IPS DF 4.7 (cell line): ENCODE measurements around the gene SYT12.

ENCODE experiments used
- DNase-seq: peaks from one replicate; pipeline ENCODE4 v3.0.0-alpha.2; 2013; ENCODE audit warnings: low spot score; ENCODE audit errors: extremely low read depth

The SYT12 gene

GRCh38 chr11:67027943-67028542 is 5.1 kb downstream of the SYT12 start:
- DNase-seq, result no peak

DNA sequence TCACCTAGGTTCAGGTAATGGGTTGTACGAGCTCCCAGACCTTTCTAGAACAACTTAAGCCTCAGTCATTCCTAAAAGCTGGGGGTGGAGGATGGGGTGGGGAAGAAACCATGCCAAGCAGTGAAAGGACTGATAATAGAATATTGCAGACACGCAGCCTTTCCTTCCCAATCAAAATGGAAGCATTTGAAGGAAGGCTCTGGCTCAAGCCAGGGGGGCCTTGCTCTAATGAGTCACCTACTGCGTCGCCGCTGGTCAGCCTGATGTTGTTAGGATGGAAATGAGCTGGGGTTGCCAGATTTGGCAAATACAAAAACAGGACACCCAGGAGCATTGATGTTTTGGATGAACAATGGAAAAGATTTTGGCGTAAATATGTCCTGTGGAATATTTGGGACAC is 6.2 kb downstream of the SYT12 start:
- no peak for DNase-seq

DNA sequence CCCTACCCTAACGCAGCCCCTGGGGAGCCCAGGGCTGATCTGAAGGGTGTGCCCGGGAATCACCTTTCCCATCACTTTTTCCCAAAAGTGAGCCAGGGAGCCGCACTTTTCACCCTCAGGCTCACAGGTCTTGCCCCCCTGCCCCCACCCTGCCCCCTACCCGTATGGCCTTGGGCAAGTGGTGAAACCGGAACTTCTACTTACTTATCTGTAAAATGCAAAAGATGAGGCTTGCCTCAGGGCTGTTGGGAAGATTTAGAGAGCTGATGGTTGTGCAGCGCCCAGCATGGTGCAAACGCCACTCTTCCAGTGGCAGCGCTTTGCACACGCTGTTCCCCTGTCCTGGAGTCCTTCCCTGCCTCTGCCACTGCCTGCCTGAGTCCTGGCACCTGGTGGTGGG is 8.0 kb downstream of the SYT12 start:
- DNase-seq, result no peak

GRCh38 chr11:67031791-67032561 is 9.0 kb downstream of the SYT12 start:
- no peak for DNase-seq

GRCh38 chr11:67032830-67033551 is 10.1 kb downstream of the SYT12 start:
- DNase-seq, result no peak

GRCh38 chr11:67033661-67034166 is 10.8 kb downstream of the SYT12 start:
- no peak for DNase-seq

DNA sequence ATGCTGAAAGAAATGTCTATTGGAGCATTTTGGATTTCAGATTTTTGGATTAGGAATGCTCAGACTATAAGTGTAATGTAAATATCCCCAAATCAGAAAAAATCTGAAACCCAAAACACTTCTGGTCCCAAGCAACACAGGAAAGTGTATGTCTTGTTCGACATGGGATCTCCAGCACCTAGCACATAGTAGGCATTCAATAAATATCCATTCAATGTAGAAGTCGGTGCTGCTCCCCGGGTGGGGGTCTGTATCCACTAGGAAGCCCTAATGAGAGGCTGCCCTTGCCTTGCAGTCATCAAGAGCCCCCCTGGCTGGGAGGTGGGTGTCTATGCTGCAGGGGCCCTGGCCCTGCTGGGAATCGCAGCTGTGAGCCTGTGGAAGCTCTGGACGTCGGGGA is 11.4 kb downstream of the SYT12 start:
- DNase-seq, result no peak

GRCh38 chr11:67040147-67040546 is 17.2 kb downstream of the SYT12 start:
- DNase-seq, result no peak

DNA sequence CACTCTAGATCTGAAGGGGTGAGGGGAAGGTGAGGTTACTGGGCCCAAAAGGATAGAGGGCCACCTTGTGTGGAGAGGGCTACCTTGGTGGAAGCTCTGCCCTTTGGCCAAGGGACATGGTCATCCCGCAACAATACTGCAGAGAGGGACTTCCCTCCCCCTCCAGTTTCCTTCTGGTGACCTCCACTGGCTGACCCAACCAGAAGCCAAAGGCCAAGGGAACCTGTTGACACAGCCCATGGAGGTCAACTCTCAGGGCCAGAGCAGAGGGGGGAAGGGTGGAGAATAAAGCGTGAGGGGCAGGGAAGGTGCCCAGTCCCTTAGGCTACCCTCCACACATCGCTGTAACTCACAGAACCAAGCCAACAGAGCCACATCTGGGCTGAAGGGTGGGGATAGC is 18.7 kb downstream of the SYT12 start:
- DNase-seq, result no peak

DNA sequence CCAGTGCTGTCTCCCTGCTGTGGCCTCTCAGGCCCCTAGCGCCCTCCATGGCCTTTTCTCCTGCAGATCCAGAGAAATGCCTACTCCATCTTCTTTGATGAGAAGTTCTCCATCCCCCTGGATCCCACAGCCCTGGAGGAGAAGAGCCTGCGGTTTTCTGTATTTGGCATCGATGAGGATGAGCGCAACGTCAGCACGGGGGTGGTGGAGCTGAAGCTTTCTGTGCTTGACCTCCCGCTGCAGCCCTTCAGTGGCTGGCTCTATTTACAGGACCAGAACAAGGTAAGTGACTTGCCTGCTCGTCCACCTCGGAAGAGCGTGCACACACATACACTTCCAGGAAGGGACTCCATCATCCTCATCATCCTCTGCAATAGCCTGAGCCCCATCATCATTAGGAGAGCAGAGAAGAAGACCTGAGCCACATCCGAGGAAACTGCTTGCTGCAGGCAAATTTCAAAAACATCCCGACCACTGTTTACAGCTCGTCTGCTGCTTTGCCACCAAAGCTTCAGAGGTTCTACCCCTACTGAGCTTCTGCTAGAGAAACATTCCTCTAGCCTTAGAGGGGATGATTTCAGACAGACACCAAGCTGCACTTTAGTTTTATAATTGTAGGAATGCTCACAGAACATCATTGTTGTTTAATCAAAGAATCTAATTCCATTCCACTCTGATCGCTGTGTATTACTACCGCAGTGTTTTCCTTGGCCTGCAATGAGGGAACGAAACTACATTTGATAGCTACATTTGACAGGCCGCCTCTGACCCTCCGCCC is 20.8 kb downstream of the SYT12 start:
- DNase-seq, result no peak

- DNase-seq, result no peak
Observed at GRCh38 chr11:67044496-67044895, 21.6 kb downstream of the SYT12 start.

DNA sequence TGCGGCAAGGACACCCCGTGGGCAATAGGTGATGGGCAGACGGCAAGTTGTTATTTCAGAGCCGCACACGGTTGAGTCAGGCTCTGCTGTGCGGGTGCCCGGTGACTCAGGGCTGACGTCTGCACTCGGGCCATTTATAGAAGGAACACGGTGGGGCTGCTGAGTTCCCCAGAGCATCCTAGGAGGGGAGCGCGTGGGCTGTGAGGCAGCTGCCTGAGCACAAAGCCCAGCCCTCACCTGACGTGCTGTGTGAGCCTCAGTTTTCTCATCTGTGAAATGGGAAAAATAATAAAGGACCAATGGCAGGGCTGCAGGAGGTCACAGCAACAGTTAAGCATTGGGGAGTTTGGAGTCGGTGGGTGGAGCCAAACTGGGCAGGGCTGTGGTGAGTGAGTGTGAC is 22.4 kb downstream of the SYT12 start:
- DNase-seq, result no peak

DNA sequence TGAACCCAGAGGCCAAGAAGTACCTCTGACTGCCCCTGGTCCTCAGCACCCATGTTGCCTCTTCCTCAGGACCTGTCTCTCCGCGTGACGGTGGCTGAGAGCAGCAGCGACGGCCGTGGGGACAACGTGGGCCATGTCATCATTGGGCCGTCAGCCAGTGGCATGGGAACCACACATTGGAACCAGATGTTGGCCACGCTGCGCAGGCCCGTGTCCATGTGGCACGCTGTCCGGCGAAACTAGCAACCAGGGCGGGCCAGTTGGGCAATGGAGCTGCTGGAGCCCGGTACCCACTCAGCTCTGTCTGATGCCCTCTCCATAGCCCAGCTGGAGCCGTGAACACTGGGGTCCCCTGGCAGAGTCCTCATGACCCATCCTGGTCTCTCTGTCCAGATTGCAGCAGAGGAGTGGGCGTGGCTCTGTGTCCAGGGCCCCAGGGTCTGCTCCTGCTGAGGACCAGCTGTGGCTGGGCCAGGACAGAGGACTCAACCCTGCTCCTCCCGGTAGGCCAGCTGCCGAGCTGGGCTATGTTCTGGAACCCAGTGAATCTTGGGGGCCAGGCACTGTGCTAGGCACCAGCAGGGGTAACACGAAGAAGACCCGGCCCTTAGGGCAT is 25.7 kb downstream of the SYT12 start:
- DNase-seq, result no peak

DNA sequence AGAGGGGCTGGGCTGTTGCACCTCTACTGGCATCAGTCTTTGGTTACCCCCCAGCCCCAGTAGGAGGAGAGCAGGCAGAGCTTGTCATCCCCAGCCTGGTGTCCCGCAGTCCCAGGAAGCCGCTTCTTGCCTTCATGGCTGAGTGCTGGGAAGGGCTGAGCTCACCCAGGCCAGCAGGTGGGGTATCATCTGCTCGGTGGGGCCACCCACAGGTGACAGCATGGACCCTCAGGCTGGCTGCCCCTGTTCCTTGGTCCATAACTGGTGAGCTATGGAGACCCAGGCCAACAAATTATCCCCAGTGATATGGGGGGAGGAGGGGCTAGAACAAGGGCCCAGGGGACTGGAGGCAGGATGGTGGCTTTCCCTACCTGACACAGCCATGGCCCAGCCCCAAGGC is 27.2 kb downstream of the SYT12 start:
- DNase-seq, result no peak

GRCh38 chr11:67051180-67051893 is 28.4 kb downstream of the SYT12 start:
- no peak for DNase-seq

- DNase-seq, result no peak
Observed at GRCh38 chr11:67051945-67052488, 29.1 kb downstream of the SYT12 start.

DNA sequence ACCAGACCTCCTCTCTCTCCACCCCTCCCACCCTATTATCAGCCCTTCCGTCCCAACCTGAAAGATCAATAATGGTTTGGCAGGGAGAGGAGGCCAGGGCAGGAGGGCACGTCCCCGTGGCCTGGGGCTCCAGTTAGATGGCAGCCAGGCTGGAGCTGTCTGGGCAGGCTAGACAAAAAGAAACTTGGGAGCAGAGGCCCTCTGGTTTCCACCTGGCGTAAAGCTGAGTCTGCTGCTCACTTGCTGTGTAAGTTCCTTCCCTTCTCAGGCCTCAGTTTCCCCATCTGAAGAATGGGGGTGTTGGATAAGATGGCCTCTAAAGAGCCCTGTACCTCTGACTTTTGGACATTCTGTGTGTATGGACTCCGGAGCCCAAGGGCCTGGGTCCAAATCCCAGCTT is 30.0 kb downstream of the SYT12 start:
- no peak for DNase-seq

- DNase-seq, result no peak
Observed at GRCh38 chr11:67053896-67054329, 31.0 kb downstream of the SYT12 start.

GRCh38 chr11:67054346-67054835 is 31.5 kb downstream of the SYT12 start:
- DNase-seq, result no peak
